MCF 10A (cell line): Measurements from ENCODE around the gene ARHGEF28. TPM values are rescaled to one million over a fixed set of nuclear protein-coding genes. Genes with fewer than 3 reads are reported as not detected.

ENCODE experiments used
- BruUV-seq: library from RNA; stranded (reverse); fragments of 400-500 nt; replicated peaks from 2 replicates; lab custom pipeline; 2021; lab: Mats Ljungman, UMichigan
- CTCF ChIA-PET: fragments of 300-600 bp; sonication (Branson Sonifier 250); formaldehyde crosslinking; extraction: SDS; loops from one replicate; lab custom pipeline; 2021; ENCODE audit warnings: antibody characterized with exemption, inconsistent platforms; lab: Yijun Ruan, JAX
- POLR2A ChIA-PET: fragments of 300-600, 350-650 bp; sonication (Branson Sonifier 250); formaldehyde crosslinking; extraction: SDS; loops from one replicate; lab custom pipeline; 2020; ENCODE audit warnings: antibody characterized with exemption, inconsistent platforms; lab: Yijun Ruan, JAX
- DNase-seq: peaks from one replicate; pipeline ENCODE4 v3.0.0-alpha.2; 2018; ENCODE audit not compliant: unreplicated experiment
- H3K27ac Mint-ChIP-seq: one replicate; pipeline ENCODE4 v1.8.0; 2022; ENCODE audit warnings: mild to moderate bottlenecking, low read depth, mixed read lengths; ENCODE audit not compliant: unreplicated experiment
- H3K27me3 Mint-ChIP-seq: one replicate; pipeline ENCODE4 v1.8.0; 2022; ENCODE audit warnings: mixed read lengths; ENCODE audit not compliant: insufficient read depth, unreplicated experiment
- H3K36me3 Mint-ChIP-seq: one replicate; pipeline ENCODE4 v1.8.0; 2022; ENCODE audit warnings: mild to moderate bottlenecking, moderate library complexity, mixed read lengths; ENCODE audit not compliant: insufficient read depth, unreplicated experiment
- H3K4me1 Mint-ChIP-seq: one replicate; pipeline ENCODE4 v1.8.0; 2022; ENCODE audit warnings: mixed read lengths; ENCODE audit not compliant: insufficient read depth, unreplicated experiment
- H3K4me3 Mint-ChIP-seq: one replicate; pipeline ENCODE4 v1.8.0; 2022; ENCODE audit warnings: mild to moderate bottlenecking, moderate library complexity, mixed read lengths; ENCODE audit not compliant: unreplicated experiment
- H3K9me3 Mint-ChIP-seq: one replicate; pipeline ENCODE4 v1.8.0; 2022; ENCODE audit warnings: mixed read lengths; ENCODE audit not compliant: unreplicated experiment
- intact Hi-C: fragments of 100-400 bp; cut with micrococcal nuclease; formaldehyde crosslinking; loops from 2 replicates; pipeline ENCODE4 v1.14.1; 2022
- total RNA-seq: library from RNA; stranded (reverse); gene quantifications from 2 replicates; pipeline ENCODE4 v1.2.3, GENCODE V29; 2022
- TF ChIP-seq, protein P1 (sequence below): fragments of 200-600 bp; IDR thresholded peaks from one replicate; pipeline ENCODE4 v1.8.0; 2022; ENCODE audit warnings: antibody characterized with exemption, mild to moderate bottlenecking; ENCODE audit not compliant: unreplicated experiment

The ARHGEF28 gene
- total RNA-seq, 1 experiment from 2014 or later = 34.8 TPM

DNA sequence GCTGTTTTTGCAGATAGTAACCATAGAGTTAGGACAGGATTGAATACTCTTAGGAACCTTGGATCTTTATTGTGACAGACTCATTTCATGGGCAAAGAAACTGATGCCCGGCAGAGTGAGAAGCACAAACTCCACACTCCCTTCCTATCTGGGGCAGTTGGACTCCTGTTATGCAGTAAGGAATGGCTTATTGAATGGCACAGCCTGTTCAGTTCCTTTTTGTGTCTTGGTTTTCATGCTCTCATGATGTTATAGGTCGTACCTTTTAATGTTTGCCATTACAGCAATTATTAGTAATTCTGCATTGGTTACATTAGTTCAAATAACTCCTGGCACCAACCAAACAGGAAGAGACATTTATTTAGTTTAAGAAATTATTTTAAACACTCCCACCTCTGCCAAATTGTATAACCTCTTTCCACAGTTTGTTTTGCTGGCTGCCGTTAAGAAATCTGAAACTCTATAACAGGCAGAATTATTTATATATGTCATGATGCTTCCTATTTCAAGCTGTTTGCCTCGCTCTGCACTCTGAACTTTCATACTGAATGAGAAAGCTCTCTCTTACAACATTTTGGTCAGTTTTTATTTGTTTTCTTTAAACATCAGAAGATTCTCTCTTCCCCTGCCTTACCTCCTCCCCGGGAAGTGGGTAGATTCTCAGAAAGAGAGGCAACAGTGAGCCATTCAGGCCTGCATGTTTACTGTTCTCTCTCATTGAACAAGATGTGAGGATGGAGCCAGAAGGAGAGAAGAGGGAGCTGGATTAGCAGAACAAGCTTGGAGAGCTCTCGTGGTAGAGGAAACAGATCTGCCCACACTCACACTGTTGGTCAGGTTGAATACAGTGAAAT lies 144.4 kb downstream of the ARHGEF28 start:
- POLR2A ChIA-PET = no interaction called here
- no peaks in the 10 kb centered on the region for H3K4me1 Mint-ChIP-seq
- intact Hi-C loops = no loop called here
- peak; percentile 17 for DNase-seq
- no peaks in the 10 kb centered on the region for H3K27me3 Mint-ChIP-seq
- peaks cover 13% of the 10 kb centered on the region for H3K9me3 Mint-ChIP-seq
- CTCF ChIA-PET = interaction anchor here (0.6 kb wide), 1 partner anchor 189 kb away, joined by 4 read pairs; no protein-coding TSS in a partner anchor
- no TSS peak for BruUV-seq
- H3K36me3 Mint-ChIP-seq = peaks cover 20% of the 10 kb centered on the region
- TF ChIP-seq, protein P1, sequence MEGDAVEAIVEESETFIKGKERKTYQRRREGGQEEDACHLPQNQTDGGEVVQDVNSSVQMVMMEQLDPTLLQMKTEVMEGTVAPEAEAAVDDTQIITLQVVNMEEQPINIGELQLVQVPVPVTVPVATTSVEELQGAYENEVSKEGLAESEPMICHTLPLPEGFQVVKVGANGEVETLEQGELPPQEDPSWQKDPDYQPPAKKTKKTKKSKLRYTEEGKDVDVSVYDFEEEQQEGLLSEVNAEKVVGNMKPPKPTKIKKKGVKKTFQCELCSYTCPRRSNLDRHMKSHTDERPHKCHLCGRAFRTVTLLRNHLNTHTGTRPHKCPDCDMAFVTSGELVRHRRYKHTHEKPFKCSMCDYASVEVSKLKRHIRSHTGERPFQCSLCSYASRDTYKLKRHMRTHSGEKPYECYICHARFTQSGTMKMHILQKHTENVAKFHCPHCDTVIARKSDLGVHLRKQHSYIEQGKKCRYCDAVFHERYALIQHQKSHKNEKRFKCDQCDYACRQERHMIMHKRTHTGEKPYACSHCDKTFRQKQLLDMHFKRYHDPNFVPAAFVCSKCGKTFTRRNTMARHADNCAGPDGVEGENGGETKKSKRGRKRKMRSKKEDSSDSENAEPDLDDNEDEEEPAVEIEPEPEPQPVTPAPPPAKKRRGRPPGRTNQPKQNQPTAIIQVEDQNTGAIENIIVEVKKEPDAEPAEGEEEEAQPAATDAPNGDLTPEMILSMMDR = no peak
- H3K4me3 Mint-ChIP-seq = no peak overlapping the region
- no peak overlapping the region for H3K27ac Mint-ChIP-seq

DNA sequence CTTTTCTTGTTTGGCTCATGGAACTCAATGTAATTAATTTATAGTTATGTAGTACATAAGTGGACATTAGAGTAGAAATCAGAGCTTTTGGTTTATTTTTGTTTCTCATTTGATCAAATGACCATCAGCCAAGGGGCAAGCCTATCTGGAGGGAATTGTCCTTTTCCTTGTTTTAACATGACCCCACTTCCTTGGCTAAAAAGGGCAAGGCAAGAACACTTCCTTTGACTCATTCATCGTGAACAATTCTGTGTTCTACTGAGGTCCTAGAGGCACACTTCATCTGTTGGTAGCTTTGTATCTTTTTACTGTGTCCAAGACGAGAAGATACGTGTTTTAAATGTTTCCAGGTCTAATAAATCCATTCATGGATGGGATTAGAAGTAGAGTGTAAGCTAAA lies 148.9 kb downstream of the ARHGEF28 start:
- Mint-ChIP-seq H3K4me1 (no peaks in the 10 kb centered on the region), H3K27me3 (no peaks in the 10 kb centered on the region), H3K36me3 (peaks cover 10% of the 10 kb centered on the region), H3K9me3 (no peaks in the 10 kb centered on the region), H3K4me3 (no peak overlapping the region), H3K27ac (no peak overlapping the region)
- ChIA-PET CTCF (interaction anchor here (0.6 to 1.2 kb wide), 3 partner anchors 95 to 747 kb away, joined by 3 to 4 read pairs (median 3); no protein-coding TSS in a partner anchor), POLR2A (no interaction called here)
- no TSS peak for BruUV-seq
- TF ChIP-seq, protein P1 = no peak
- intact Hi-C loops = no loop called here
- no peak for DNase-seq

DNA sequence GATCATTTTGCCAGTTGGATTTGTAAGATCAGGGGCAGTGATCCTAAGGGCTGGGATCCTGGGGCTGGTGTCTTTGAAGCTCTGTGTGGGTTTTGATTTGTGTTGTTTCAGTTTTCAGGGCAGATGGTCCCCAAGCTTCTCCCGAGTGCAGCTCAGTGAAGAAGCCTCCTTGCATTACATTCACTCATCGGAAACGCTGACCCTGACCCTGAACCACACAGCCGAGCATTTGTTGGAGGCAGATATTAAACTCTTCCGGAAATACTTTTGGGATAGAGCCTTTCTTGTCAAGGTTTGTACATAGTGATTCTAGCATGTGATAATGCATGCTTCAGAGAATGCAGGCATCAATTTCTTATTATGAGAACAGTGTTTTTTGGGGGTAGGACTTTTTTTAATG lies 150.4 kb downstream of the ARHGEF28 start:
- no peak for DNase-seq
- TF ChIP-seq, protein P1 = no peak
- Mint-ChIP-seq H3K4me1 (no peaks in the 10 kb centered on the region), H3K27me3 (no peaks in the 10 kb centered on the region), H3K9me3 (no peaks in the 10 kb centered on the region), H3K27ac (no peak overlapping the region), H3K36me3 (peaks cover 14% of the 10 kb centered on the region), H3K4me3 (no peak overlapping the region)
- BruUV-seq = no TSS peak
- CTCF ChIA-PET = no interaction called here
- intact Hi-C loops = no loop called here
- POLR2A ChIA-PET = no interaction called here

DNA sequence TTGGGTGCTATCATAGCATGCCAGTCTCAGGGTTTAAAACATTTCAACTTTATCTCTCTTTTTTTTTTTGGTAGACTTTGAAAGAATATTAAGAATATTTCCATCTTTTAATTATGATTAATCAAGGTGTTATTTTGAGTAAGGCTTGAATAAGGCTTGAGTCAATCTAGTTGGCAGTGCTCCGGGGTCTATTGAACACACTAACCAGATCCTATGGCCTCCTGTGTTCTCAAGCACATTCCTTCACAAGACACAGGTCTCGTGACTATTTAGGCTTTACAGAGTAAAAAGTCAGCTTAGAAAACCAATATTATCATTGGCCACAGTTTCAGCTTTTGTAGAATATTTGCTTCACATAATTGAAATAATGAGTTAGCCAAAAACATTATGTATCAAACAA lies 151.2 kb downstream of the ARHGEF28 start:
- Mint-ChIP-seq H3K27ac (no peak overlapping the region), H3K27me3 (no peaks in the 10 kb centered on the region), H3K36me3 (peaks cover 14% of the 10 kb centered on the region), H3K4me1 (no peaks in the 10 kb centered on the region), H3K9me3 (no peaks in the 10 kb centered on the region), H3K4me3 (no peak overlapping the region)
- intact Hi-C loops = no loop called here
- TF ChIP-seq, protein P1 = no peak
- no TSS peak for BruUV-seq
- ChIA-PET CTCF (interaction anchor here (0.6 kb wide), 1 partner anchor 197 kb away, joined by 3 read pairs; no protein-coding TSS in a partner anchor), POLR2A (no interaction called here)
- no peak for DNase-seq
